Tibial nerve (tissue), 3 donors: Measurements from ENCODE around the gene SLC29A3.

Experiments used
- CTCF ChIP-seq, 5 experiments: fragments of 200-600 bp in 3 of 5; fragments of 450-650 bp in 2 of 5; sonication (generic) in 3 of 5; IDR thresholded peaks; one replicate each; pipeline ENCODE4 v1.5.1; 2016 to 2019; ENCODE audit warnings: antibody characterized with exemption in 5 of 5, mild to moderate bottlenecking in 3 of 5, moderate library complexity in 2 of 5
- POLR2A ChIP-seq, 2 donors: fragments of 450-650 bp; IDR thresholded peaks; one replicate each; pipeline ENCODE4 v1.6.1; 2017; ENCODE audit warnings: antibody characterized with exemption in 2 of 2, mild to moderate bottlenecking in 2 of 2, moderate library complexity in 2 of 2

- no peak for TF ChIP-seq CTCF (IDR thresholded peaks at IDR 0.05)
- TF ChIP-seq POLR2A (IDR thresholded peaks at IDR 0.05) = no peak
Observed at GRCh38 chr10:71349406-71349805, 30.3 kb downstream of the SLC29A3 start.
